Stimulated activated CD4-positive, alpha-beta T cell treated with anti-CD3 and anti-CD28 coated beads, Interleukin-4, amount 100 ng/mL, for 1 hour (primary cell): ENCODE measurements around the gene CDKAL1.
"Not testable (repeated sequence)": the region's sequence is repeated elsewhere in the genome, so short reads cannot be mapped to it uniquely, and the experiment has no call there.

Experiments used
- DNase-seq: peaks from one replicate; pipeline ENCODE4 v3.0.0-alpha.2; 2020

Gene CDKAL1

DNA sequence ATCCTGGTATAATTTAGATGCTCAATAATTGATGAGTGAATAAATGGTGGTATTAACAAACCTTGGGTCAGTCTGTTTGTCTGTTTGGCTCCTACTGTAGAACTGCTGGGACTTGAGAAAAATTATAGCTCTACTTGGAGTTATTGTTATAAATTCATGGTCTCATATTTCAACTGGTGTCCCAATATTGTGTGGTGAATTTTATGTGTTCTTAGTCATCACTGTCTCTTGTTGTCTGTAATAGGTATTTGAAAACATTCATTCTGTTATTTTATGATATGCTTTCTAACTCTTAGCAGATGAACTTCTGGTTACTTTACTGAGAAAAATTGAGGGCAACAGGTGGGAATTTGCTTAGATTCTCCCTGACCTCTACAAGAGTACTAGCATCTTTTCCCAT lies 221.4 kb downstream of the CDKAL1 start:
- no peak for DNase-seq

GRCh38 chr6:20756584-20757147 lies 222.4 kb downstream of the CDKAL1 start:
- DNase-seq, result not testable (repeated sequence)

DNA sequence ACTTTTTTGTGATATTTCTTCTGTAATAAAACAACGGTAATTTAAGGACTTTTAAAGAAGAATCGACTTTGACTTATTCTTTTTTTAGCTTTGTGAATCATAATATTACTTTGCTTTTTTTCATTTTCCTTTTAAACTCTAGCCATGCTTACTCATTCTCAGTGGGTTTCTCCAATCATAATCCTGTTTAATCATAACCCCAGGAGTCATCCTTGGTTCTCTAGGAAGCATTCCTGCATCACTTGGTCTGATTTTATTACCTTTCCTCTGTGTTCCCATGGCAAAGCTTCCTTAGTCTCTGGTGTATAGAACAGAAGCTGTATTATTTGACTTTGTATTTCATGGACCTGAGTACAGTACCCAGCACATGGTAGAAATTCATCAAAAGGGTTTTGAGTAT lies 223.5 kb downstream of the CDKAL1 start:
- DNase-seq, result no peak

GRCh38 chr6:20763296-20763695 lies 229.0 kb downstream of the CDKAL1 start:
- DNase-seq, result no peak

DNA sequence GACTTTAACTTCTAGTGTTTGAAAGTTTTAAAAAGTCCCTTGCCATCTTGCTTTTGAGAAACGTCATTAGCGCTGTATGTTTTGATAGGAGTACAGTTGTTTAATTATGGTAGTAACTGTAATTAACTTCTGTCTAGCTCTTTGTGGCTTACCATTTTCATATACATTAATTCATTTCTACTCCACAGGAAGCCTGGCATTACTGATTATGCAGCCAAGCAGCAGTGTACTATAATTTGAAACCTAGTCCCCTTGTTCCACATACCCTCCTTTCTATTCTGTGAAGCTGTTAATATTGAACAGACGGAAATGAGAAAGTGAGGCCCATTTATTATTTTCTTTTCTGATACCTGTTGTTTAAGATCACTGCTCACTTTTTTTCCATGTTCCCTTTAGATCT lies 235.4 kb downstream of the CDKAL1 start:
- DNase-seq, result no peak

- no peak for DNase-seq
These were observed 236.5 kb downstream of the CDKAL1 start for GRCh38 chr6:20770773-20771172.

DNA sequence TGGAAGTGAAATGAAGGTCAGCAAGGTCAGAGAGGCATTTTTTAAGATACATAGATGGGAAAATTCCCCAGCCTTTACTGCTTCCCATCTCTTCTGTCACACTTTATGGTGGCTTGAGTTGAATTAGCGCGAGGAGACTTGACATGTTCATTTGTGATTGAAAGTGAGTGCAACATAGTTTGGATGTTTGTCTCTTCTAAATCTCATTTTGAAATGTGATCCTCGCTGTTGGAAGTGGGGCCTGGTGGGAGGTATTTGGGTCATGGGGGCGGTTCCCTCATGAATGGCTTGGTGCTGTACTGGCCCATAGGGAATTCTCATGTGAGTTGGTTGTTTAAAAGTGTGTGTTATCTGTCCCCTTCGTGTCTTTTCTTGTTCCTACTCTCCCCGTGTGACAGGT lies 237.2 kb downstream of the CDKAL1 start:
- no peak for DNase-seq

- DNase-seq, result no peak
These were observed 239.6 kb downstream of the CDKAL1 start for GRCh38 chr6:20773822-20774221.

DNA sequence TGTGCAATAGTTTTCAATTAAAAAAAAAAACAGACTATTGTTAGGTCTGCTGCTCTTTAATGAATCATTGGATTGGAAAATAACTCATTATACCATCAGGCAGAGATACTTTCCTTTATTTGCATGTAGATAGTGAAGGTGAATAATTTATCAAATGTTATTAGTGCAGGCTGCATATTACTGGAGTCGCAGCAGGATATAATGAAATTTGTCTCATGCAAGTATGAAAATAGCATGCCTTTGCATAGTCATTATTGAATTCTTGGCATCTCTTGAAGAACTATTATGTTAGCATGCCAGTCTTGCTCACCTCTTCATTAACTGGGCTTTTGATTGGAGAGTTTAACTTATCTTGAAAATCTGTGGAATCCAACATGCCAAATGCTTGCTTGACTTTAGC lies 241.7 kb downstream of the CDKAL1 start:
- DNase-seq, result no peak

- no peak for DNase-seq
These were observed 243.5 kb downstream of the CDKAL1 start for GRCh38 chr6:20777801-20778200.

- DNase-seq, result no peak
These were observed 244.2 kb downstream of the CDKAL1 start for GRCh38 chr6:20778459-20778858.

GRCh38 chr6:20778912-20779311 lies 244.7 kb downstream of the CDKAL1 start:
- no peak for DNase-seq

GRCh38 chr6:20789162-20789561 lies 254.9 kb downstream of the CDKAL1 start:
- no peak for DNase-seq

GRCh38 chr6:20790032-20790791 lies 256.0 kb downstream of the CDKAL1 start:
- DNase-seq, result no peak

DNA sequence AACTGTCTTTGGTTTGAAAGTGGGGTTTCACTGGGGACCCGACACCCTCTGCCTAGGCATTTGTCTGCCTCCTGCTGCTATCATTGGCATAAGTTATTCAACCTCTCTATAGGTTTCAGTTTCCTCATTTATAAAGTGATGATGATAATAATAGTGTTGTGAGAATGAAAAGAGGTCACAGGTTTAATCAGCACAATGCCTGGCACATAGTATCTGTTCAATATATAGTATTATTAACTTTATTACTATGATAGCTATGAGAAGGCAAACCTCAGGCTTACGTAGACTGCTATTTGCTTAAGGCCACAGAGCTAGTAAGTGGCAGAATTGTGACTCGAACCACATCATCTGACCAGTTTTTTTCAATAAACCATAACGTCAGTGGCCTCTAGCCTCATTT lies 256.8 kb downstream of the CDKAL1 start:
- DNase-seq, result no peak

DNA sequence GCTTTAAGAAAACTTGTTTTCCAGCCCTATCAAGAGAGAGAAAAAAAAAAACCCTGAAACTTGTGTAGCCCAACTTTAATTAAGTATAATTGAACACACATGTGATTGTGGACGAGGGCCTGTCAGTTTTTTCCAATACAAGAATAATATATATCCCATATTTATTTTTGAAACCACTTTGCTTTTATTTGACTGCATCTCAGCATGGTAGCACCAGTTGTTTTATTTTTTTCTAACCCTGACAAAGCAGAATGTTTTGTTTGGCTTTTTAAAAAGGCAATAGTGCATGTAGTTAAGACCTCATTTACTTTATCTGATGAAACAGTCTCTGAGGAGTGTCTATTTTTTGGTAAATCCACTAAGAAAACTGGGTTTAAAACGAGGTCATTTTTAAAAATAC lies 257.7 kb downstream of the CDKAL1 start:
- DNase-seq, result no peak

DNA sequence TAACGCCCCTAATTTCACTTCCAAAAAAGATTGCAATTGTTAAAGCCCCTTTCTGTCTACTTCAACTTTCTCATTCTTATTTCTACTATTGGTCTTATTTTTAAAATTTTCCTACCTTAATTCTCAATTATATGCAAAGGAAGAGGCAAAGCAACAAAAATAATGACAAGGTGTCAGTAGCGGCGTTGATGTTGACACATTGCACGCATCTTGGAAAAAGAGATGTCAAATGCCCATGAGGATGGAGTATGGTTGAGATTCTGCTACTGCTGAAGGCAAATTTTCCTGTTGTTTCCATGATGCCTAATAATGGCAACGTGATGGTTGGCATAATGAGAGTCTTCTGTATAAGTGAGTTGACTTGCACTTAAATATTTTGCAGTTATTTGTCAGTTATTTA lies 258.9 kb downstream of the CDKAL1 start:
- no peak for DNase-seq

GRCh38 chr6:20797597-20797996 lies 263.3 kb downstream of the CDKAL1 start:
- DNase-seq, result no peak

DNA sequence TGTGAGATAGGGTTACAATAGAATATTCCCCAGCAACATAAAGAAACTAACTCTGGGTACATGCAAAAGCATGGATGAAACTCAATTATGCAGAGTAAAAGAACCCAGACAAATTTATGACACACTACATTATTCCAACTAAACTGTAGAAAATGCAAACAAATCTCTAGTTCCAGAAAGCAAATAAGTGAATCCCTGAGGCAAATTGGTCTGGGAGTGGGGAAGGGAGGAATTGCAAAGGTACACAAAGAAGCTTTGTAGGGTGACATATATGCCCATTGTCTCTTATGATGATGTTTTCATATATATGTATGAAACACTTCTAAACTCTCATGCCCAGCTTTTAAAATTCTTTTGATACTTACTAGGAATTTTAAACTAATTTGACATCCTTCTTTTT lies 266.0 kb downstream of the CDKAL1 start:
- no peak for DNase-seq

- no peak for DNase-seq
These were observed 266.4 kb downstream of the CDKAL1 start for GRCh38 chr6:20800653-20801052.

DNA sequence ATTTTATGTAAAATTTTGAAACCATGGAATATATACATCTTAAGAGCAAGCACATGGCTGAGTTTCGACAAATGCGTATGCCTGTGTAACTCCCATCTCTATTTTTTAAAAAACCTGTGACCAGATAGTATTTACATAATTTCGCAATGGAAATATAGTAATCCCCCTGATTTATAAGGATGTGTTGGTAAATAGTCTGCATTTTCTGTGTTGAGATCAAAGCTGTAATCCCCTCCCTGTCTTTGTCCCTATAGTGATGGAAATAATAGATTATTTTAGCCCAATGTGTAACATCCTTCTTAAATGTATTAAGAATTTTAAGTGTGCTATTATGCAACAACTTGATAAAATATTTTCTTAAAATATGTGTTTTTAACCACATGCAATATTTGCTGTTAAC lies 267.3 kb downstream of the CDKAL1 start:
- DNase-seq, result no peak

DNA sequence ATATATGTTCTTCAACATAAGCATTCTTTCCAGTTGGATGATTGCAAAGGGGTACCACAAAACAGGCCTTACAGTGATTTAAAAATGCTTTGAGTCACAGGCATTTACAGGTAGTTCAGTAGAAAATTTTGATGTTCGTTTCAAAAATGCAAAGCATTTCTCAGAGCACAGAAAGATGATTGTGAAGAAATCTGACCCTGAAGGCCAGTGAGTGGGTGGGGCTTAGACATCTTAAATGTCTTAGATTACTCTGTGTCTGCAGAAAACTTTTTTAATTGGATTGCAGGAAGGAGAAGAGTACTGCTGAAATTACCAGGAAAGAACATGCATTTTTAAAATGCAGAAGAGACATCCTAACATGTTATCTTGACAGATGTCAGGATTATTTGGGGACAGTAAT lies 268.3 kb downstream of the CDKAL1 start:
- DNase-seq, result no peak

DNA sequence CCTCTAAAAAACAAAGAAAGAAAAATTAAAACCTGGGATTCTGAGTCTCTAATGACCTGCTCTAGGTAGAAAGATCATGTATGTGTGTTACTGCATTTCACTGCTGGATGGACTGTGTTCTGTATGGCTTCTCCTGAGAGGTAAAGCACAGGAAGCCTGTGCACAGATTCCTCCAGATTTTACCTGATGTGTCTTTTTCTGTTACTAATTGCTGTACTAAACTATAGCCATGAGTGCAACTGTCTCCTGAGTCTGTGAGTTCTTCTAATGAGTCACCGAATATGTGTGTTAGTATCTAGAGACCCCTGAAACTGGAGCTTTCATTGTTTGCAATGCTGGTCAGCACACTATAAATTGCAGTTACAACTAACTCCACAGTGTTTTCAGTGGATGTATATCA lies 270.8 kb downstream of the CDKAL1 start:
- no peak for DNase-seq

DNA sequence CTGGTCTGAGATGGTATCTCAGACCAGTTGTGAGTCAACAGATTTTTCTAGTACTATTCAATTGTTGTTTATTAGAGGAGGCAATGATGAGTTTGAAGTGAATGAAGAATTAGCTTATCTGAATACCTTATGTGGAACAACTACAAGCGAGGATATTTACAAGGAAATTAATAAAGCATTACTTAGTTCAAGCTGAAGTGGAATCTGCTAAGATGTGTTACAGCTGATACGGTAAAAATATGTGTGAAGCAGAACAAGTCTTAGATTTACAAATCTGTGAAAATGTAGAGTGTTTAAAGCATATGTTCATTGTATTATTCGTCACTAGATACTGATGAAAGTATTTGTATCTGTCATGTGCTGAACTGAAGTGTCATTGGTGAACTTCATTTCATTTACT lies 272.4 kb downstream of the CDKAL1 start:
- DNase-seq, result no peak

- DNase-seq, result no peak
These were observed 274.2 kb downstream of the CDKAL1 start for GRCh38 chr6:20808439-20808838.
